GM12878 (cell line): ENCODE results near the gene ARHGAP26. TPM values are rescaled to one million over a fixed set of nuclear protein-coding genes. Genes with fewer than 3 reads are reported as not detected.

Source experiments
- CBFB ChIP-seq: IDR thresholded peaks from 2 replicates; pipeline ENCODE4 v1.6.1; 2016; ENCODE audit warnings: antibody characterized with exemption, low read depth
- CBX3 ChIP-seq: fragments of 200-600 bp; sonication (generic); IDR thresholded peaks from 2 replicates; pipeline ENCODE4 v1.6.1; 2016; ENCODE audit warnings: low read depth, borderline replicate concordance
- HCFC1 ChIP-seq: fragments of 150-350 bp; IDR thresholded peaks from 2 replicates; pipeline ENCODE4 v1.6.1; 2014; ENCODE audit warnings: low read length
- KAT2A ChIP-seq: conservative IDR thresholded peaks from 2 replicates; pipeline ENCODE4 v1.6.1; 2011; ENCODE audit warnings: low read depth, low read length; ENCODE audit not compliant: control insufficient read depth
- MYC ChIP-seq: IDR thresholded peaks from 2 replicates; pipeline ENCODE4 v1.6.1; 2011; ENCODE audit warnings: mild to moderate bottlenecking, low read length, moderate library complexity, inconsistent platforms; ENCODE audit not compliant: insufficient read depth, insufficient replicate concordance, insufficient read length, severe bottlenecking
- NRF1 ChIP-seq: conservative IDR thresholded peaks from 2 replicates; pipeline ENCODE4 v1.6.1; 2011; ENCODE audit warnings: mild to moderate bottlenecking, low read depth, low read length, improper control_type of control experiment
- SMAD1 ChIP-seq: fragments of 450-650 bp; IDR thresholded peaks from 2 replicates; pipeline ENCODE4 v1.6.1; 2018; ENCODE audit warnings: mild to moderate bottlenecking, low read depth; ENCODE audit not compliant: partially characterized antibody
- SMAD5 ChIP-seq: IDR thresholded peaks from 2 replicates; pipeline ENCODE4 v1.6.1; 2016; ENCODE audit warnings: antibody characterized with exemption, low read depth
- STAT1 ChIP-seq: fragments of 450-650 bp; conservative IDR thresholded peaks from 2 replicates; pipeline ENCODE4 v1.6.1; 2014; ENCODE audit warnings: antibody characterized with exemption, mild to moderate bottlenecking
- STAT3 ChIP-seq: IDR thresholded peaks from 2 replicates; pipeline ENCODE4 v1.6.1; 2011; ENCODE audit warnings: low read depth, low read length, improper control_type of control experiment
- TARDBP ChIP-seq: IDR thresholded peaks from 2 replicates; pipeline ENCODE4 v1.6.1; 2016; ENCODE audit warnings: borderline replicate concordance
- WRNIP1 ChIP-seq: IDR thresholded peaks from 2 replicates; pipeline ENCODE4 v1.6.1; 2011; ENCODE audit warnings: low read depth, low read length, improper control_type of control experiment, borderline replicate concordance
- ZNF217 ChIP-seq: fragments of 450-650 bp; IDR thresholded peaks from 2 replicates; pipeline ENCODE4 v1.6.1; 2017; ENCODE audit warnings: antibody characterized with exemption, mild to moderate bottlenecking
- polyA plus RNA-seq, 11 experiments: library from polyadenylated mRNA; depleted of rRNA in 4 of 11; unstranded in 6 of 11; stranded (reverse) in 5 of 11; fragments of >200 nt; fragmentation: Nextera tagmentation in 4 of 11; fragmentation: Illumina TruSeq in 1 of 11; extraction: Ambion mirVana in 4 of 11; extraction: Trizol in 1 of 11; gene quantifications; 1 replicate in 1 of 11; 2 replicates in 10 of 11; pipeline versions ENCODE4 v1.2.1 to v1.2.3, GENCODE V29; 2011 to 2016; ENCODE audit warnings: inconsistent platforms in 2 of 11, missing spikeins in 2 of 11, low read depth in 1 of 11
- total RNA-seq, 4 experiments: library from RNA; depleted of rRNA in 3 of 4; stranded (reverse); fragments of >200 nt in 3 of 4; fragmentation: Illumina TruSeq in 1 of 4; extraction: Trizol in 1 of 4; gene quantifications; 2 replicates each; pipeline versions ENCODE4 v1.2.1 to v1.2.3, GENCODE V29; 2013 to 2021
- TF ChIP-seq, protein P1 (sequence below): fragments of 450-650 bp; conservative IDR thresholded peaks from 2 replicates; pipeline ENCODE4 v1.6.1; 2017; ENCODE audit warnings: mild to moderate bottlenecking, moderate library complexity
- TF ChIP-seq, protein P2 (sequence below): fragments of 450-650 bp; formaldehyde crosslinking; IDR thresholded peaks from 2 replicates; pipeline ENCODE4 v1.4.0; 2020; ENCODE audit warnings: mild to moderate bottlenecking, moderate library complexity
- TF ChIP-seq, protein P3 (sequence below): IDR thresholded peaks from 2 replicates; pipeline ENCODE4 v1.6.1; 2011; ENCODE audit warnings: borderline replicate concordance, low read depth, mild to moderate bottlenecking, moderate library complexity, low read length; ENCODE audit not compliant: insufficient read depth, poor library complexity, severe bottlenecking
- TF ChIP-seq, protein P4 (sequence below): fragments of 450-650 bp; IDR thresholded peaks from 2 replicates; pipeline ENCODE4 v1.6.1; 2014; ENCODE audit warnings: mild to moderate bottlenecking

Gene ARHGAP26
- total and polyA plus RNA-seq, 10 of the 15 experiments (the other 5 are each of a cell fraction or from before 2014, with no cell fraction given), result 9.4 to 41.5 (median 19.3) TPM

DNA sequence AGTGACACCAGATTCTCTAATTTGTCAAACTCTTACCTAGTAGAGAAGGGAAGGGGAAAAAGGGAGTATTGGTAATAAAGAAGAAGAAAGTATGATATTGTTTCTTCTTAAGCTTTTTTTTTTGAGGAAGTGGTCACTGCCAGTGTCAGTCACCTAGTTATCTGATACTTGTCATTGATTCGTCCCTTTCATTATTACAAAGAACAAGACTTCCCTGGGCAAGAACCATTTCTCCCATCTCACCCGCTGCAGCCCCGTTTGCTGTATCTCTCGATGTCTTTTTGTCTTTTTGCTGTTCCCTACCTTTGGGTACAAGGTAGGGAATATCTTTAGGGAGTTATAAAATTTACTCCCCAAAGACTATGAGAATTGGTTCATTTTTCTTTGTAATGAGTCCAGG lies 249.0 kb downstream of the ARHGAP26 start (continued):
- TF ChIP-seq STAT1 (no peak), NRF1 (no peak), TARDBP (no peak), MYC (no peak), KAT2A (no peak), WRNIP1 (no peak), SMAD1 (peak; percentile 29), STAT3 (no peak), HCFC1 (no peak), CBX3 (no peak), SMAD5 (0 out of 2 replicates have a peak, but pooled peaks have one; percentile 3), ZNF217 (0 out of 2 replicates have a peak, but pooled peaks have one; percentile 30), CBFB (peak; percentile 67; the same call in 1 of the 2 replicates)
- TF ChIP-seq, protein P1, sequence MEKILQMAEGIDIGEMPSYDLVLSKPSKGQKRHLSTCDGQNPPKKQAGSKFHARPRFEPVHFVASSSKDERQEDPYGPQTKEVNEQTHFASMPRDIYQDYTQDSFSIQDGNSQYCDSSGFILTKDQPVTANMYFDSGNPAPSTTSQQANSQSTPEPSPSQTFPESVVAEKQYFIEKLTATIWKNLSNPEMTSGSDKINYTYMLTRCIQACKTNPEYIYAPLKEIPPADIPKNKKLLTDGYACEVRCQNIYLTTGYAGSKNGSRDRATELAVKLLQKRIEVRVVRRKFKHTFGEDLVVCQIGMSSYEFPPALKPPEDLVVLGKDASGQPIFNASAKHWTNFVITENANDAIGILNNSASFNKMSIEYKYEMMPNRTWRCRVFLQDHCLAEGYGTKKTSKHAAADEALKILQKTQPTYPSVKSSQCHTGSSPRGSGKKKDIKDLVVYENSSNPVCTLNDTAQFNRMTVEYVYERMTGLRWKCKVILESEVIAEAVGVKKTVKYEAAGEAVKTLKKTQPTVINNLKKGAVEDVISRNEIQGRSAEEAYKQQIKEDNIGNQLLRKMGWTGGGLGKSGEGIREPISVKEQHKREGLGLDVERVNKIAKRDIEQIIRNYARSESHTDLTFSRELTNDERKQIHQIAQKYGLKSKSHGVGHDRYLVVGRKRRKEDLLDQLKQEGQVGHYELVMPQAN, result no peak
- TF ChIP-seq, protein P2, sequence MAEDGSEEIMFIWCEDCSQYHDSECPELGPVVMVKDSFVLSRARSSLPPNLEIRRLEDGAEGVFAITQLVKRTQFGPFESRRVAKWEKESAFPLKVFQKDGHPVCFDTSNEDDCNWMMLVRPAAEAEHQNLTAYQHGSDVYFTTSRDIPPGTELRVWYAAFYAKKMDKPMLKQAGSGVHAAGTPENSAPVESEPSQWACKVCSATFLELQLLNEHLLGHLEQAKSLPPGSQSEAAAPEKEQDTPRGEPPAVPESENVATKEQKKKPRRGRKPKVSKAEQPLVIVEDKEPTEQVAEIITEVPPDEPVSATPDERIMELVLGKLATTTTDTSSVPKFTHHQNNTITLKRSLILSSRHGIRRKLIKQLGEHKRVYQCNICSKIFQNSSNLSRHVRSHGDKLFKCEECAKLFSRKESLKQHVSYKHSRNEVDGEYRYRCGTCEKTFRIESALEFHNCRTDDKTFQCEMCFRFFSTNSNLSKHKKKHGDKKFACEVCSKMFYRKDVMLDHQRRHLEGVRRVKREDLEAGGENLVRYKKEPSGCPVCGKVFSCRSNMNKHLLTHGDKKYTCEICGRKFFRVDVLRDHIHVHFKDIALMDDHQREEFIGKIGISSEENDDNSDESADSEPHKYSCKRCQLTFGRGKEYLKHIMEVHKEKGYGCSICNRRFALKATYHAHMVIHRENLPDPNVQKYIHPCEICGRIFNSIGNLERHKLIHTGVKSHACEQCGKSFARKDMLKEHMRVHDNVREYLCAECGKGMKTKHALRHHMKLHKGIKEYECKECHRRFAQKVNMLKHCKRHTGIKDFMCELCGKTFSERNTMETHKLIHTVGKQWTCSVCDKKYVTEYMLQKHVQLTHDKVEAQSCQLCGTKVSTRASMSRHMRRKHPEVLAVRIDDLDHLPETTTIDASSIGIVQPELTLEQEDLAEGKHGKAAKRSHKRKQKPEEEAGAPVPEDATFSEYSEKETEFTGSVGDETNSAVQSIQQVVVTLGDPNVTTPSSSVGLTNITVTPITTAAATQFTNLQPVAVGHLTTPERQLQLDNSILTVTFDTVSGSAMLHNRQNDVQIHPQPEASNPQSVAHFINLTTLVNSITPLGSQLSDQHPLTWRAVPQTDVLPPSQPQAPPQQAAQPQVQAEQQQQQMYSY, result no peak
- TF ChIP-seq, protein P3, sequence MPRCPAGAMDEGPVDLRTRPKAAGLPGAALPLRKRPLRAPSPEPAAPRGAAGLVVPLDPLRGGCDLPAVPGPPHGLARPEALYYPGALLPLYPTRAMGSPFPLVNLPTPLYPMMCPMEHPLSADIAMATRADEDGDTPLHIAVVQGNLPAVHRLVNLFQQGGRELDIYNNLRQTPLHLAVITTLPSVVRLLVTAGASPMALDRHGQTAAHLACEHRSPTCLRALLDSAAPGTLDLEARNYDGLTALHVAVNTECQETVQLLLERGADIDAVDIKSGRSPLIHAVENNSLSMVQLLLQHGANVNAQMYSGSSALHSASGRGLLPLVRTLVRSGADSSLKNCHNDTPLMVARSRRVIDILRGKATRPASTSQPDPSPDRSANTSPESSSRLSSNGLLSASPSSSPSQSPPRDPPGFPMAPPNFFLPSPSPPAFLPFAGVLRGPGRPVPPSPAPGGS, result peak; percentile 59
- TF ChIP-seq, protein P4, sequence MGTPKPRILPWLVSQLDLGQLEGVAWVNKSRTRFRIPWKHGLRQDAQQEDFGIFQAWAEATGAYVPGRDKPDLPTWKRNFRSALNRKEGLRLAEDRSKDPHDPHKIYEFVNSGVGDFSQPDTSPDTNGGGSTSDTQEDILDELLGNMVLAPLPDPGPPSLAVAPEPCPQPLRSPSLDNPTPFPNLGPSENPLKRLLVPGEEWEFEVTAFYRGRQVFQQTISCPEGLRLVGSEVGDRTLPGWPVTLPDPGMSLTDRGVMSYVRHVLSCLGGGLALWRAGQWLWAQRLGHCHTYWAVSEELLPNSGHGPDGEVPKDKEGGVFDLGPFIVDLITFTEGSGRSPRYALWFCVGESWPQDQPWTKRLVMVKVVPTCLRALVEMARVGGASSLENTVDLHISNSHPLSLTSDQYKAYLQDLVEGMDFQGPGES, result no peak
